IMR-90 (cell line): Measurements from ENCODE around the gene PRAME. TPM values are rescaled to one million over a fixed set of nuclear protein-coding genes. Genes with fewer than 3 reads are reported as not detected.

Experiments
- ATAC-seq: fragments of 200-7000 bp; cut with Tn5 transposase; 2 replicates; pipeline ENCODE4 v1.9.1; 2020; ENCODE audit warnings: low read depth, mild to moderate bottlenecking, moderate library complexity
- BruUV-seq: library from RNA; stranded (reverse); fragments of 400-500 nt; replicated peaks from 2 replicates; lab custom pipeline; 2021; lab: Mats Ljungman, UMichigan
- CTCF ChIA-PET: fragments of 300-600 bp; formaldehyde crosslinking; extraction: SDS; loops from one replicate; lab custom pipeline; 2021; ENCODE audit warnings: antibody characterized with exemption; lab: Yijun Ruan, JAX
- POLR2A ChIA-PET: fragments of 300-600 bp; sonication (Branson Sonifier 250); formaldehyde crosslinking; loops from one replicate; lab custom pipeline; 2022; ENCODE audit warnings: antibody characterized with exemption; ENCODE audit not compliant: unreplicated experiment; lab: Charles Lee
- DNase-seq: peaks from one replicate; pipeline ENCODE4 v3.0.0; 2013
- H2AFZ ChIP-seq: replicated peaks from 2 replicates; pipeline ENCODE3; 2013; ENCODE audit warnings: low read length, mild to moderate bottlenecking; ENCODE audit not compliant: poor library complexity
- H2AK5ac ChIP-seq: 2 replicates; pipeline ENCODE4 v1.6.1; 2013; ENCODE audit warnings: low read depth, low read length, inconsistent platforms
- H2AK9ac ChIP-seq: replicated peaks from 2 replicates; pipeline ENCODE3; 2013; ENCODE audit warnings: mild to moderate bottlenecking, low read depth, low read length, moderate library complexity; ENCODE audit not compliant: poor library complexity
- H2BK120ac ChIP-seq: 2 replicates; pipeline ENCODE4 v1.6.1; 2013; ENCODE audit warnings: low read depth, low read length, inconsistent platforms
- H2BK15ac ChIP-seq: 3 replicates; pipeline ENCODE4 v1.6.1; 2013; ENCODE audit warnings: low read depth, low read length, inconsistent platforms
- H2BK20ac ChIP-seq: 2 replicates; pipeline ENCODE4 v1.6.1; 2013; ENCODE audit warnings: low read depth, mild to moderate bottlenecking, inconsistent platforms, low read length, moderate library complexity
- H2BK5ac ChIP-seq: 2 replicates; pipeline ENCODE4 v1.6.1; 2013; ENCODE audit warnings: mild to moderate bottlenecking, low read depth, low read length, inconsistent platforms; ENCODE audit not compliant: poor library complexity, severe bottlenecking
- H3K14ac ChIP-seq: replicated peaks from 2 replicates; pipeline ENCODE4 v1.6.1; 2013; ENCODE audit warnings: low read depth, low read length, inconsistent platforms
- H3K18ac ChIP-seq: 2 replicates; pipeline ENCODE4 v1.6.1; 2013; ENCODE audit warnings: low read depth, low read length, control low read depth
- H3K23ac ChIP-seq: 2 replicates; pipeline ENCODE4 v1.6.1; 2013; ENCODE audit warnings: low read depth, low read length, inconsistent platforms
- H3K27ac ChIP-seq: 2 replicates; pipeline ENCODE4 v1.5.1; 2013; ENCODE audit warnings: mild to moderate bottlenecking, control low read depth, low read length; ENCODE audit not compliant: insufficient read depth
- H3K27me3 ChIP-seq: 2 replicates; pipeline ENCODE4 v1.6.1; 2013; ENCODE audit warnings: low read length; ENCODE audit not compliant: control insufficient read depth, insufficient read depth
- H3K36me3 ChIP-seq: 2 replicates; pipeline ENCODE4 v1.6.1; 2013; ENCODE audit warnings: low read length, mixed read lengths; ENCODE audit not compliant: control insufficient read depth, insufficient read depth
- H3K4ac ChIP-seq: 2 replicates; pipeline ENCODE4 v1.6.1; 2013; ENCODE audit warnings: low read depth, low read length, inconsistent platforms
- H3K4me1 ChIP-seq: 2 replicates; pipeline ENCODE4 v1.6.1; 2013; ENCODE audit warnings: low read length, mixed read lengths; ENCODE audit not compliant: control insufficient read depth, insufficient read depth
- H3K4me2 ChIP-seq: 2 replicates; pipeline ENCODE4 v1.6.1; 2013; ENCODE audit warnings: low read depth, mild to moderate bottlenecking, control low read depth, low read length, moderate library complexity
- H3K4me3 ChIP-seq: 2 replicates; pipeline ENCODE4 v1.5.1; 2013; ENCODE audit warnings: low read depth, mild to moderate bottlenecking, control low read depth, low read length, moderate library complexity; ENCODE audit not compliant: insufficient read depth
- H3K56ac ChIP-seq: 2 replicates; pipeline ENCODE4 v1.6.1; 2013; ENCODE audit warnings: low read length, inconsistent platforms; ENCODE audit not compliant: insufficient read depth; ENCODE audit errors: extremely low read depth
- H3K79me1 ChIP-seq, 2 experiments: 2 replicates each; pipeline ENCODE4 v1.6.1; 2013; ENCODE audit warnings: low read length in 2 of 2, inconsistent platforms in 1 of 2, low read depth in 1 of 2
- H3K9ac ChIP-seq: 2 replicates; pipeline ENCODE4 v1.6.1; 2013; ENCODE audit warnings: low read depth, low read length, control low read depth
- H3K9me1 ChIP-seq: 2 replicates; pipeline ENCODE4 v1.6.1; 2013; ENCODE audit warnings: low read length, inconsistent platforms; ENCODE audit not compliant: insufficient read depth
- H3K9me3 ChIP-seq: 2 replicates; pipeline ENCODE4 v1.6.1; 2013; ENCODE audit warnings: low read length; ENCODE audit not compliant: control insufficient read depth, insufficient read depth
- H4K20me1 ChIP-seq: 2 replicates; pipeline ENCODE4 v1.6.1; 2013; ENCODE audit warnings: low read length, inconsistent platforms; ENCODE audit not compliant: insufficient read depth
- H4K5ac ChIP-seq: 2 replicates; pipeline ENCODE4 v1.6.1; 2013; ENCODE audit warnings: mild to moderate bottlenecking, low read depth, low read length, control low read depth
- H4K8ac ChIP-seq, 2 experiments: 2 replicates each; pipeline ENCODE4 v1.6.1; 2013; ENCODE audit warnings: low read depth in 2 of 2, low read length in 2 of 2, control low read depth in 1 of 2, inconsistent platforms in 1 of 2
- H4K91ac ChIP-seq: 2 replicates; pipeline ENCODE4 v1.6.1; 2013; ENCODE audit warnings: low read depth, low read length, inconsistent platforms; ENCODE audit not compliant: insufficient read depth
- MAZ ChIP-seq: IDR thresholded peaks from 2 replicates; pipeline ENCODE4 v1.6.1; 2012; ENCODE audit warnings: low read depth, mild to moderate bottlenecking, low read length, improper control_type of control experiment, moderate library complexity, borderline replicate concordance
- MXI1 ChIP-seq: IDR thresholded peaks from 2 replicates; pipeline ENCODE4 v1.6.1; 2012; ENCODE audit warnings: low read depth, mild to moderate bottlenecking, low read length, moderate library complexity, borderline replicate concordance
- RCOR1 ChIP-seq: IDR thresholded peaks from 2 replicates; pipeline ENCODE4 v1.6.1; 2012; ENCODE audit warnings: mild to moderate bottlenecking, low read length, improper control_type of control experiment; ENCODE audit not compliant: insufficient replicate concordance
- WGBS, 2 experiments: methylation state at CpG; one replicate each; pipeline versions ENCODE4 v1.1.5 to v1.1.7; 2013; ENCODE audit warnings: missing lambda C conversion rate in 2 of 2; ENCODE audit not compliant: insufficient read length in 1 of 2; ENCODE audit errors: extremely low coverage in 2 of 2; 5-methylcytosine and 5-hydroxymethylcytosine counted together
- dilution Hi-C: fragments of 300-500 bp; cut with HindIII; formaldehyde crosslinking; loops from one replicate; pipeline ENCODE4 v1.14.3; 2018; ENCODE audit warnings: low sequenced_read_pairs; ENCODE audit not compliant: unreplicated experiment
- in situ Hi-C: fragments of 300-500 bp; cut with MboI; formaldehyde crosslinking; loops from 3 replicates; pipeline ENCODE4 v1.14.3; 2019; ENCODE audit warnings: low sequenced_read_pairs, inconsistent platforms, mixed read lengths
- intact Hi-C: fragments of 100-400 bp; cut with micrococcal nuclease; formaldehyde crosslinking; loops from 2 replicates; pipeline ENCODE4 v1.10.0; 2022
- polyA plus RNA-seq, 3 experiments: library from polyadenylated mRNA; depleted of rRNA; stranded (reverse); fragments of >200 nt; gene quantifications; 2 replicates each; pipeline ENCODE4 v1.2.3, GENCODE V29; 2012; ENCODE audit warnings: low replicate concordance in 1 of 3
- total RNA-seq: library from RNA; depleted of rRNA; stranded (reverse); fragments of >200 nt; gene quantifications from 2 replicates; pipeline ENCODE4 v1.2.3, GENCODE V29; 2012

The PRAME gene
- total and polyA plus RNA-seq, 2 of the 4 experiments (the other 2 are of a cell fraction) = not detected

GRCh38 chr22:22588485-22589164 is 29.6 kb upstream of the PRAME start:
- Histone ChIP-seq H4K5ac (no peak overlapping the region), H3K56ac (no peak overlapping the region), H3K36me3 (no peaks in the 10 kb centered on the region), H2BK5ac (no peak overlapping the region), H3K4me2 (no peak overlapping the region), H2AFZ (no peak overlapping the region), H2BK15ac (no peak overlapping the region), H4K91ac (no peak overlapping the region), H3K23ac (no peak overlapping the region), H3K79me1 (no peaks in the 10 kb centered on the region), H2BK120ac (no peak overlapping the region), H3K9me3 (no peaks in the 10 kb centered on the region), H3K14ac (no peak overlapping the region), H2BK20ac (no peak overlapping the region), H4K20me1 (no peaks in the 10 kb centered on the region), H3K27ac (no peak overlapping the region), H3K4ac (no peak overlapping the region), H3K4me1 (no peaks in the 10 kb centered on the region), H2AK5ac (no peak overlapping the region), H3K4me3 (no peak overlapping the region), H3K27me3 (peaks cover 12% of the 10 kb centered on the region), H2AK9ac (no peak overlapping the region), H3K18ac (no peak overlapping the region), H3K9ac (no peak overlapping the region), H4K8ac (no peak overlapping the region), H3K9me1 (no peaks in the 10 kb centered on the region)
- no TSS peak for BruUV-seq
- TF ChIP-seq RCOR1 (no peak), MXI1 (no peak), MAZ (no peak)
- POLR2A ChIA-PET = no interaction called here
- WGBS, 2 experiments = 53% methylated on average over 6 of the region's 12 CpGs; no CpG with 5 or more reads in 1 of the 2 experiments
- CTCF ChIA-PET = interaction anchor here (1.2 to 6.3 kb wide), 2 partner anchors 11 to 166 kb away, joined by 3 to 51 read pairs; no protein-coding TSS in a partner anchor
- dilution Hi-C loops (no loop called here), in situ Hi-C loops (no loop called here), intact Hi-C loops (loop anchor here (5.0 kb wide), 2 partner anchors 126 to 369 kb away; no protein-coding TSS in a partner anchor)
- no peak for ATAC-seq
- no peak for DNase-seq
